ENCODE measurements around the gene GNPNAT1.

The GNPNAT1 gene
- long read RNA-seq, donor 1, transcript GNPNAT1-201 (6 exons, 3,860 nt) = major isoform, 7 of 7 reads
- long read RNA-seq, donor 1, partial matches to known transcripts = 0 of 7 reads
- long read RNA-seq, donor 1, other reads (novel, unspliced or antisense) = 0 of 7 reads
- long read RNA-seq, donor 2, partial matches to known transcripts = 0 of 2 reads
- long read RNA-seq, donor 2, other reads (novel, unspliced or antisense) = 0 of 2 reads
- long read RNA-seq, donor 3, partial matches to known transcripts = 0 of 4 reads
- long read RNA-seq, donor 3, other reads (novel, unspliced or antisense) = 0 of 4 reads
- long read RNA-seq, donor 4, transcript GNPNAT1-201 (6 exons, 3,860 nt) = major isoform, 9 of 9 reads
- long read RNA-seq, donor 4, partial matches to known transcripts = 0 of 9 reads
- long read RNA-seq, donor 4, other reads (novel, unspliced or antisense) = 0 of 9 reads
- long read RNA-seq, donor 5, transcript GNPNAT1-201 (6 exons, 3,860 nt) = major isoform, 5 of 5 reads
- long read RNA-seq, donor 5, partial matches to known transcripts = 0 of 5 reads
- long read RNA-seq, donor 5, other reads (novel, unspliced or antisense) = 0 of 5 reads
- long read RNA-seq, donor 6, transcript GNPNAT1-201 (6 exons, 3,860 nt) = major isoform, 7 of 7 reads
- long read RNA-seq, donor 6, partial matches to known transcripts = 0 of 7 reads
- long read RNA-seq, donor 6, other reads (novel, unspliced or antisense) = 0 of 7 reads
- long read RNA-seq, donor 7 = 0 reads
- long read RNA-seq, donor 8, partial matches to known transcripts = 0 of 3 reads
- long read RNA-seq, donor 8, other reads (novel, unspliced or antisense) = 0 of 3 reads

- DNase-seq = peak; percentile 89
Measured at GRCh38 chr14:52791223-52792096, at the start of gene GNPNAT1. GNPNAT1 (minus strand) TSS chr14:52791607; CDS start chr14:52784650, 6,957 bp downstream.

- DNase-seq = no peak
Measured at GRCh38 chr14:52840877-52841276, 49.5 kb upstream of the GNPNAT1 start.

- DNase-seq = no peak
Measured at GRCh38 chr14:52837451-52837850, 46.0 kb upstream of the GNPNAT1 start.

GRCh38 chr14:52836063-52836462 lies 44.7 kb upstream of the GNPNAT1 start:
- no peak for DNase-seq

GRCh38 chr14:52835122-52835903 lies 43.9 kb upstream of the GNPNAT1 start:
- DNase-seq = no peak

- no peak for DNase-seq
Measured at GRCh38 chr14:52834440-52834842, 43.0 kb upstream of the GNPNAT1 start.

GRCh38 chr14:52833891-52834290 lies 42.5 kb upstream of the GNPNAT1 start:
- DNase-seq = no peak

- no peak for DNase-seq
Measured at GRCh38 chr14:52829527-52830185, 38.2 kb upstream of the GNPNAT1 start.

- DNase-seq = no peak
Measured at GRCh38 chr14:52827426-52827825, 36.0 kb upstream of the GNPNAT1 start.

- DNase-seq = no peak
Measured at GRCh38 chr14:52825085-52825484, 33.7 kb upstream of the GNPNAT1 start.

GRCh38 chr14:52824462-52824861 lies 33.1 kb upstream of the GNPNAT1 start:
- DNase-seq = no peak

- DNase-seq = no peak
Measured at GRCh38 chr14:52821805-52822250, 30.4 kb upstream of the GNPNAT1 start.

- DNase-seq = no peak
Measured at GRCh38 chr14:52808101-52808500, 16.7 kb upstream of the GNPNAT1 start.

GRCh38 chr14:52806115-52806514 lies 14.7 kb upstream of the GNPNAT1 start:
- DNase-seq = no peak

GRCh38 chr14:52802597-52802996 lies 11.2 kb upstream of the GNPNAT1 start:
- DNase-seq = no peak

- DNase-seq = no peak
Measured at GRCh38 chr14:52801014-52801712, 9.8 kb upstream of the GNPNAT1 start.

- no peak for DNase-seq
Measured at GRCh38 chr14:52798826-52799225, 7.4 kb upstream of the GNPNAT1 start.

GRCh38 chr14:52797653-52798052 lies 6.2 kb upstream of the GNPNAT1 start:
- no peak for DNase-seq

GRCh38 chr14:52793061-52793460 lies 1.7 kb upstream of the GNPNAT1 start:
- DNase-seq = no peak

- DNase-seq = no peak
Measured at GRCh38 chr14:52792097-52792415, 649 bp upstream of the GNPNAT1 start.

All from right kidney (tissue), 9 donors.